GM12872 (cell line): Measurements from ENCODE around the gene HMCN2.

Experiments
- CTCF ChIP-seq: IDR thresholded peaks from 3 replicates; pipeline ENCODE4 v1.5.1; 2011; ENCODE audit warnings: low read depth, mild to moderate bottlenecking, low read length, moderate library complexity; ENCODE audit not compliant: insufficient read depth

Gene HMCN2

GRCh38 chr9:130284249-130284625, 18.7 kb downstream of the HMCN2 start:
- no peak for TF ChIP-seq CTCF

DNA sequence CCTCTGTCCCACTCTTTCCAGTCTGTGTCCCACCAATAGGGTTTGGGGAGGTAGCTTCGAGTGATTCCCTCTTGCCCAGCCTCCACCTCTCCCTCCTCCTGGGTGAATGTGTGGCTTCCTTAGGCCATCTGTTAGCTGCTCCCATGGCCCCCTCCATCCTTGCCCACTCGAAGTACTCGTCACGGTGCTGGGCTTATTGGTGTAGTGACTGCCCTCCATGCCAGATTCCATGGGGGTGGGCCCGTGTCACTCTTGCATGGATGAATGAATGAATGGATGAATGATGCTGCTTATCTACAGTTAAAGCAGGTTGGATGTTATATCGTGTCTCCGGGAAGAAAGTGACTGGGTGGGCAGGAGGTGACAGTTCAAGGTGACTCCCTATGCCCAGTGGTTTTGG, 19.1 kb downstream of the HMCN2 start:
- no peak for TF ChIP-seq CTCF

- TF ChIP-seq CTCF, result no peak
These were observed 19.7 kb downstream of the HMCN2 start for GRCh38 chr9:130285271-130285670.

DNA sequence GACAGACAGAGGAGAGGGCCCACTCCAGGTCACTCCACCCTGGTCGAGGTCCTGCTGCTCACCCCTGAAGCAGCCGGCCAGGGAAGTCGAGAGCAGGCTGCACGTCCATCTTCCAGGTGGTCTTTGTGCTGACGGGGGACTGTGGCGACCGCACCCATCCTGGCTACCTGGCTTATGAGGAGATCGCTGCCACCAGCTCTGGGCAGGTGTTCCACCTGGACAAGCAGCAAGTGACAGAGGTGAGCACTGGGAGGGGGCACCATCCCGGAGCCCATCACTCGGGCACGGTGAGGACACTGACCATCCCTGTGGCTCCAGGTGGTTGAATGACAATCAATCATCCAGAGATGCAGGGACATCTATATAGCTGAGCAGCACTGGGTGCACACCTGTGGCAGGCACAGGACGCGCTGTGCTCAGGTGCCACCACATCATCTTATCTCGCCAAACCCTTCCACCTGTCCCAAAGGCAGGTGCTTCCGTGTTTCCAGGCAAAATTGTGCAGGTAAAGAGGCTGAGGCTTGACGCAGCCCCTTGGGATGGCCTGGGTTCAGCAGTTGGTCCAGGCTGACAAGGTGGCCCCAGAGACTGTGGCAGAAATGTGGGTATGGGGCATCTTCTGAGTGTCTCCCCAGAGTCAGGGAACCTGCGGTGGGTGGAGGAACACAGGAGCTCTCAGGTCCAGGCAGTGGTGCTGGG, 20.7 kb downstream of the HMCN2 start:
- no peak for TF ChIP-seq CTCF

GRCh38 chr9:130286781-130287428, 21.3 kb downstream of the HMCN2 start:
- TF ChIP-seq CTCF, result no peak

GRCh38 chr9:130287736-130288135, 22.2 kb downstream of the HMCN2 start:
- no peak for TF ChIP-seq CTCF

DNA sequence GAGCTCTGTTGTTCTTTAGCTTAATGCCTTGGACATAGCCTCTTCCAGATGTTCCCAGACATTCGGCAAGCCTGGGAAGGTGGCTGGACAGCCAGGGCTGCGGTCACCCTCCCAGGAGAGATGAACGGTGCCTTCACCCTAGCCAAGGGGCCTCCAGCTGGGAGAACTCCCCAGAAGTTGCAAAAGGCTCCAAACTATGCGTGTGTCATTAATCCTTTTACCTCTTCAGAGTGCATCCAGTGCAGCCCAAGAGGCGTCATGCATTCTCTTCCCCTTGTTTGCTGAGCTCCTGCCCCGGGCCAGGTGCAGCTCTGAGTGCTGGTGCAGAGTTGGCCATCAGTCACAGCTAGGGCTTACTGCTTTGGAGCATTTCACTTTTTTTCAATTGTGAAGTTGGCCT, 22.8 kb downstream of the HMCN2 start:
- no peak for TF ChIP-seq CTCF
